Neural cell (in vitro differentiated cells): ENCODE data around the gene SMAD1. TPM values are rescaled to one million over a fixed set of nuclear protein-coding genes. Genes with fewer than 3 reads are reported as not detected.
A peak's percentile ranks its signal among the peaks of the same experiment; 100 is the strongest.

Source experiments
- H2AFZ ChIP-seq: fragments of 200-600, 300-800 bp; sonication (generic), shearing (Covaris generic); 2 replicates; pipeline ENCODE4 v1.6.0; 2014; ENCODE audit warnings: low read depth, mild to moderate bottlenecking, antibody characterized with exemption, low read length, moderate library complexity
- H3F3A ChIP-seq: fragments of 200-600 bp; shearing (Covaris generic); 2 replicates; pipeline ENCODE4 v1.6.1; 2016; ENCODE audit warnings: mild to moderate bottlenecking, moderate library complexity, mixed read lengths, antibody characterized with exemption, low read length; ENCODE audit not compliant: insufficient read depth, poor library complexity, severe bottlenecking
- H3K27ac ChIP-seq: fragments of 200-600, 300-800 bp; sonication (generic), shearing (Covaris generic); 2 replicates; pipeline ENCODE4 v1.5.1; 2014; ENCODE audit warnings: mild to moderate bottlenecking, low read length, moderate library complexity
- H3K27me3 ChIP-seq: fragments of 300-800, 200-600 bp; sonication (generic), shearing (Covaris generic); 2 replicates; pipeline ENCODE4 v1.6.0; 2014; ENCODE audit warnings: mild to moderate bottlenecking, low read depth, low read length, moderate library complexity; ENCODE audit not compliant: insufficient read depth
- H3K36me3 ChIP-seq: fragments of 300-800, 200-600 bp; sonication (generic), shearing (Covaris generic); 2 replicates; pipeline ENCODE4 v1.5.1; 2014; ENCODE audit warnings: mild to moderate bottlenecking, antibody characterized with exemption, low read length, moderate library complexity; ENCODE audit not compliant: insufficient read depth
- H3K4me2 ChIP-seq: fragments of 300-800, 200-600 bp; sonication (generic), shearing (Covaris generic); 2 replicates; pipeline ENCODE4 v1.6.0; 2014; ENCODE audit warnings: mild to moderate bottlenecking, low read length
- H3K4me3 ChIP-seq: fragments of 300-800, 200-600 bp; sonication (generic), shearing (Covaris generic); 2 replicates; pipeline ENCODE4 v1.5.1; 2014; ENCODE audit warnings: mild to moderate bottlenecking, low read length, moderate library complexity
- H3K79me2 ChIP-seq: fragments of 200-600 bp; shearing (Covaris generic); replicated peaks from 2 replicates; pipeline ENCODE4 v1.6.0; 2014; ENCODE audit warnings: mild to moderate bottlenecking, low read length, moderate library complexity; ENCODE audit not compliant: insufficient read depth
- H3K9ac ChIP-seq: fragments of 300-800, 200-600 bp; sonication (generic), shearing (Covaris generic); 2 replicates; pipeline ENCODE4 v1.6.1; 2016; ENCODE audit warnings: mild to moderate bottlenecking, low read length, mixed read lengths
- H3K9me2 ChIP-seq: fragments of 200-600 bp; shearing (Covaris generic); 2 replicates; pipeline ENCODE4 v1.6.1; 2016; ENCODE audit warnings: mild to moderate bottlenecking, low read length, mixed read lengths; ENCODE audit not compliant: insufficient read depth
- H3K9me3 ChIP-seq: fragments of 200-600, 300-800 bp; sonication (generic), shearing (Covaris generic); 2 replicates; pipeline ENCODE4 v1.6.1; 2016; ENCODE audit warnings: mild to moderate bottlenecking, mixed run types, low read length, moderate library complexity, mixed read lengths
- H4K20me1 ChIP-seq: fragments of 200-600 bp; shearing (Covaris generic); 2 replicates; pipeline ENCODE4 v1.6.1; 2016; ENCODE audit warnings: mild to moderate bottlenecking, mixed run types; ENCODE audit not compliant: insufficient read depth
- CTCF ChIP-seq: fragments of 450-650 bp; IDR thresholded peaks from 2 replicates; pipeline ENCODE4 v1.5.1; 2014; ENCODE audit warnings: antibody characterized with exemption, mild to moderate bottlenecking, moderate library complexity; ENCODE audit not compliant: poor library complexity, severe bottlenecking
- EP300 ChIP-seq: fragments of 450-650 bp; conservative IDR thresholded peaks from 2 replicates; pipeline ENCODE4 v1.6.1; 2014; ENCODE audit warnings: antibody characterized with exemption, mild to moderate bottlenecking, moderate library complexity; ENCODE audit not compliant: poor library complexity, severe bottlenecking
- EZH2 ChIP-seq: fragments of 200-600, 300-800 bp; shearing (Covaris generic), sonication (generic); IDR thresholded peaks from 2 replicates; pipeline ENCODE4 v1.6.1; 2014; ENCODE audit warnings: antibody characterized with exemption, low read length, borderline replicate concordance, mild to moderate bottlenecking; ENCODE audit not compliant: insufficient read depth, poor library complexity, severe bottlenecking
- MXI1 ChIP-seq: fragments of 450-650 bp; conservative IDR thresholded peaks from 2 replicates; pipeline ENCODE4 v1.6.1; 2014; ENCODE audit warnings: antibody characterized with exemption, mild to moderate bottlenecking; ENCODE audit not compliant: poor library complexity, severe bottlenecking
- POLR2AphosphoS5 ChIP-seq: IDR thresholded peaks from 2 replicates; pipeline ENCODE4 v1.6.1; 2012
- RAD21 ChIP-seq: fragments of 450-650 bp; conservative IDR thresholded peaks from 2 replicates; pipeline ENCODE4 v1.6.1; 2014; ENCODE audit warnings: antibody characterized with exemption, mild to moderate bottlenecking, moderate library complexity
- REST ChIP-seq: IDR thresholded peaks from 2 replicates; pipeline ENCODE4 v1.6.1; 2012; ENCODE audit warnings: borderline replicate concordance
- SMC3 ChIP-seq: fragments of 450-650 bp; conservative IDR thresholded peaks from 2 replicates; pipeline ENCODE4 v1.6.1; 2014; ENCODE audit warnings: antibody characterized with exemption, mild to moderate bottlenecking, moderate library complexity; ENCODE audit not compliant: poor library complexity
- TAF1 ChIP-seq: IDR thresholded peaks from 2 replicates; pipeline ENCODE4 v1.6.1; 2012; ENCODE audit warnings: low read depth
- polyA plus RNA-seq: library from polyadenylated mRNA; depleted of rRNA; stranded (reverse); fragments of >200 nt; gene quantifications from 2 replicates; pipeline ENCODE4 v1.2.3, GENCODE V29; 2014

The SMAD1 gene
- polyA plus RNA-seq, 1 donor from 2014 or later, result 31.7 TPM

- Histone ChIP-seq H3K36me3 (no peaks in the 10 kb centered on the region), H4K20me1 (no peaks in the 10 kb centered on the region), H3K9me2 (no peaks in the 10 kb centered on the region), H3K79me2 (peaks cover 64% of the 10 kb centered on the region), H3K9ac (peak overlapping the region; percentile 86), H3K27me3 (no peaks in the 10 kb centered on the region), H3K27ac (peak overlapping the region; percentile 93), H3F3A (no peaks in the 10 kb centered on the region), H3K4me3 (peak overlapping the region; percentile 83), H3K9me3 (no peaks in the 10 kb centered on the region), H2AFZ (no peak overlapping the region), H3K4me2 (peak overlapping the region; percentile 76)
- no peak for TF ChIP-seq EP300
- TF ChIP-seq SMC3, result no peak
- no peak for TF ChIP-seq EZH2
- TF ChIP-seq CTCF, result no peak
- no peak for TF ChIP-seq REST
- TF ChIP-seq MXI1, result no peak
- no peak for TF ChIP-seq TAF1
- no peak for TF ChIP-seq POLR2AphosphoS5
- no peak for TF ChIP-seq RAD21
Observed at GRCh38 chr4:145484225-145484846, 2.7 kb downstream of the SMAD1 start.

GRCh38 chr4:145485120-145485519 is 3.5 kb downstream of the SMAD1 start:
- Histone ChIP-seq H3K9me3 (no peaks in the 10 kb centered on the region), H3K4me2 (no peak overlapping the region), H3K9me2 (no peaks in the 10 kb centered on the region), H3K36me3 (no peaks in the 10 kb centered on the region), H3F3A (no peaks in the 10 kb centered on the region), H3K27me3 (no peaks in the 10 kb centered on the region), H3K4me3 (peak overlapping the region; percentile 83), H4K20me1 (no peaks in the 10 kb centered on the region), H2AFZ (no peak overlapping the region), H3K27ac (no peak overlapping the region), H3K79me2 (peaks cover 70% of the 10 kb centered on the region), H3K9ac (no peak overlapping the region)
- no peak for TF ChIP-seq POLR2AphosphoS5
- no peak for TF ChIP-seq MXI1
- TF ChIP-seq RAD21, result no peak
- no peak for TF ChIP-seq EZH2
